H9 (cell line): ENCODE results near the gene OPRL1. TPM values are rescaled to one million over a fixed set of nuclear protein-coding genes. Genes with fewer than 3 reads are reported as not detected.

ENCODE experiments used
- DNase-seq: peaks from one replicate; pipeline ENCODE4 v3.0.0-alpha.2; 2017
- H2AFZ ChIP-seq: one replicate; pipeline ENCODE4 v1.6.1; 2013; ENCODE audit warnings: mild to moderate bottlenecking, low read length, control low read depth, moderate library complexity
- H2AK5ac ChIP-seq: 2 replicates; pipeline ENCODE4 v1.6.1; 2013; ENCODE audit warnings: low read length, control low read depth, mixed read lengths; ENCODE audit not compliant: insufficient read length
- H2BK120ac ChIP-seq: one replicate; pipeline ENCODE4 v1.6.1; 2013; ENCODE audit warnings: low read depth, mild to moderate bottlenecking, low read length, control low read depth, inconsistent platforms; ENCODE audit not compliant: poor library complexity, severe bottlenecking
- H2BK12ac ChIP-seq: 2 replicates; pipeline ENCODE4 v1.6.1; 2013; ENCODE audit warnings: low read length, control low read depth, mixed read lengths, low read depth; ENCODE audit not compliant: insufficient read length
- H2BK15ac ChIP-seq: 2 replicates; pipeline ENCODE4 v1.6.1; 2013; ENCODE audit warnings: low read depth, low read length, control low read depth
- H2BK20ac ChIP-seq: one replicate; pipeline ENCODE4 v1.6.1; 2013; ENCODE audit warnings: low read depth, mild to moderate bottlenecking, low read length, control low read depth, inconsistent platforms; ENCODE audit not compliant: poor library complexity, severe bottlenecking
- H2BK5ac ChIP-seq: 2 replicates; pipeline ENCODE4 v1.6.1; 2013; ENCODE audit warnings: low read length, control low read depth, mixed read lengths; ENCODE audit not compliant: insufficient read length
- H3K14ac ChIP-seq: 2 replicates; pipeline ENCODE4 v1.6.1; 2013; ENCODE audit warnings: low read length, control low read depth; ENCODE audit not compliant: insufficient read depth
- H3K18ac ChIP-seq: 2 replicates; pipeline ENCODE4 v1.6.1; 2013; ENCODE audit warnings: low read depth, mild to moderate bottlenecking, mixed read lengths, low read length, control low read depth; ENCODE audit not compliant: insufficient read length
- H3K23ac ChIP-seq: 2 replicates; pipeline ENCODE4 v1.6.1; 2013; ENCODE audit warnings: low read length, control low read depth, mixed read lengths, low read depth; ENCODE audit not compliant: insufficient read length
- H3K23me2 ChIP-seq: 2 replicates; pipeline ENCODE4 v1.6.1; 2013; ENCODE audit warnings: low read depth, mild to moderate bottlenecking, mixed read lengths, low read length, control low read depth; ENCODE audit not compliant: insufficient read length, poor library complexity, severe bottlenecking
- H3K27ac ChIP-seq: 2 replicates; pipeline ENCODE4 v1.5.1; 2013; ENCODE audit warnings: low read length, control low read depth, mixed read lengths, low read depth; ENCODE audit not compliant: insufficient read length
- H3K27me3 ChIP-seq: 2 replicates; pipeline ENCODE4 v1.6.1; 2013; ENCODE audit warnings: low read length, control low read depth, inconsistent platforms; ENCODE audit not compliant: insufficient read depth
- H3K4ac ChIP-seq: 2 replicates; pipeline ENCODE4 v1.6.1; 2013; ENCODE audit warnings: low read depth, mild to moderate bottlenecking, control low read depth, inconsistent platforms, low read length, moderate library complexity
- H3K4me1 ChIP-seq: 2 replicates; pipeline ENCODE4 v1.6.1; 2013; ENCODE audit warnings: low read length, control low read depth, inconsistent platforms; ENCODE audit not compliant: insufficient read depth
- H3K4me2 ChIP-seq: 2 replicates; pipeline ENCODE4 v1.6.1; 2013; ENCODE audit warnings: low read length, control low read depth, mixed read lengths; ENCODE audit not compliant: insufficient read length, insufficient read depth
- H3K56ac ChIP-seq: 2 replicates; pipeline ENCODE4 v1.6.1; 2013; ENCODE audit warnings: low read depth, mild to moderate bottlenecking, mixed read lengths, low read length, control low read depth; ENCODE audit not compliant: insufficient read length
- H3K79me1 ChIP-seq: 2 replicates; pipeline ENCODE4 v1.6.1; 2013; ENCODE audit warnings: low read depth, mild to moderate bottlenecking, moderate library complexity, low read length, control low read depth, inconsistent platforms; ENCODE audit not compliant: insufficient read depth, poor library complexity, severe bottlenecking
- H3K79me2 ChIP-seq: 2 replicates; pipeline ENCODE4 v1.6.1; 2013; ENCODE audit warnings: low read length, control low read depth, inconsistent platforms; ENCODE audit not compliant: insufficient read depth
- H3K9ac ChIP-seq: 2 replicates; pipeline ENCODE4 v1.6.1; 2013; ENCODE audit warnings: low read length, control low read depth, mixed read lengths; ENCODE audit not compliant: insufficient read length; ENCODE audit errors: extremely low read depth
- H3K9me3 ChIP-seq: one replicate; pipeline ENCODE4 v1.6.1; 2013; ENCODE audit warnings: low read depth, low read length, inconsistent platforms; ENCODE audit not compliant: control insufficient read depth
- H3T11ph ChIP-seq: one replicate; pipeline ENCODE4 v1.6.1; 2013; ENCODE audit warnings: mild to moderate bottlenecking, low read length, control low read depth, inconsistent platforms
- H4K20me1 ChIP-seq: one replicate; pipeline ENCODE4 v1.6.1; 2013; ENCODE audit not compliant: control insufficient read depth, insufficient read length, insufficient read depth
- H4K5ac ChIP-seq: 2 replicates; pipeline ENCODE4 v1.6.1; 2013; ENCODE audit warnings: low read depth, mild to moderate bottlenecking, mixed read lengths, low read length, control low read depth; ENCODE audit not compliant: insufficient read length
- H4K8ac ChIP-seq: replicated peaks from 2 replicates; pipeline ENCODE4 v1.6.1; 2013; ENCODE audit warnings: low read length, control low read depth, mixed read lengths, low read depth; ENCODE audit not compliant: insufficient read length
- H4K91ac ChIP-seq: 2 replicates; pipeline ENCODE4 v1.6.1; 2013; ENCODE audit warnings: low read depth, mild to moderate bottlenecking, moderate library complexity, mixed read lengths, low read length, control low read depth; ENCODE audit not compliant: insufficient read length
- H3K27ac Mint-ChIP-seq, 3 experiments: 2 replicates in 2 of 3; 3 replicates in 1 of 3; pipeline ENCODE4 v1.8.0; 2020 to 2021; ENCODE audit warnings: mixed read lengths in 3 of 3, mild to moderate bottlenecking in 1 of 3, moderate library complexity in 1 of 3
- H3K27me3 Mint-ChIP-seq: 2 replicates; pipeline ENCODE4 v1.8.0; 2021; ENCODE audit warnings: low read depth, mild to moderate bottlenecking, moderate library complexity, mixed read lengths
- H3K36me3 Mint-ChIP-seq, 3 experiments: 2 replicates in 2 of 3; 3 replicates in 1 of 3; pipeline ENCODE4 v1.8.0; 2020 to 2021; ENCODE audit warnings: low read depth in 3 of 3, mixed read lengths in 3 of 3; ENCODE audit not compliant: insufficient read depth in 1 of 3
- H3K4me1 Mint-ChIP-seq, 2 experiments: 2 replicates each; pipeline ENCODE4 v1.8.0; 2020; ENCODE audit warnings: mixed read lengths in 2 of 2
- H3K4me3 Mint-ChIP-seq, 2 experiments: 2 replicates in 1 of 2; 3 replicates in 1 of 2; pipeline ENCODE4 v1.8.0; 2020 to 2021; ENCODE audit warnings: mild to moderate bottlenecking in 2 of 2, mixed read lengths in 2 of 2, moderate library complexity in 1 of 2
- H3K9me3 Mint-ChIP-seq, 2 experiments: 2 replicates in 1 of 2; 3 replicates in 1 of 2; pipeline ENCODE4 v1.8.0; 2020; ENCODE audit warnings: mild to moderate bottlenecking in 2 of 2, mixed read lengths in 2 of 2, moderate library complexity in 1 of 2
- WGBS: extraction: QIAGEN DNeasy Blood & Tissue Kit; methylation state at CpG from one replicate; pipeline ENCODE4 v1.1.7; 2013; ENCODE audit warnings: missing lambda C conversion rate, low lambda C conversion rate, mixed read lengths; ENCODE audit not compliant: insufficient read length; ENCODE audit errors: extremely low coverage; 5-methylcytosine and 5-hydroxymethylcytosine counted together
- total RNA-seq: library from RNA; stranded (reverse); gene quantifications from 2 replicates; pipeline ENCODE4 v1.2.1, GENCODE V29; 2021
- TF ChIP-seq, protein P1 (sequence below): fragments of 200-600 bp; sonication (generic); conservative IDR thresholded peaks from 3 replicates; pipeline ENCODE4 v1.8.0; 2021; ENCODE audit warnings: antibody characterized with exemption, mild to moderate bottlenecking

OPRL1 gene
- total RNA-seq, 1 experiment from 2014 or later, result 0.90 TPM

DNA sequence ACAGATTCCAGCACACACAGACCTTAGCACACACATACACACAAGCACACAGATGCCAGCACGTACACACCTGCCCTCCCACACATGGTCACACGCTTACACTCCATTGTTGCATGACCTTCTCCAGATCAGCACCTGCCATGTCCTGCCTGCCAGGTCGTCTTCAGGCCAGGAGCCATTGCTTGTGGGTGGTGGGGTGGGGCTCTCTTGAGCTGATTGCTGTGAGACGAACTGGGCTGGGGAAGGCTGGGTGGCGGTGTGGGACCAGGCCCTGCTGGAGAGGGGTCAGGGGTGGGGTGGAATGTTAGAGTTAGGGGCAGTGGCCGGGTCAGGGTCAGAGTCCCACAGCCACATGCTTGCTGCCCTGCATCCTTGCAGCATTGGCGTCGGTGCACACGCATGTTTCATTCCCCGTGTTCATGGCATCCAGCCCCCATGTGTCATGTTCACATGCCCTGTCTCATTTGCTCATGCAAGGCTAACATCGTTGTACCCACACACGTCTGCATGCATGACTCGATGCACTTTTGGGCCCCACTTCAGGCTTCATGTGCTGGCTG, 34.0 kb downstream of the OPRL1 start:
- peaks cover 3% of the 10 kb centered on the region for H4K20me1 ChIP-seq
- no peak overlapping the region for H2BK120ac ChIP-seq
- H2BK12ac ChIP-seq, result no peak overlapping the region
- no peak overlapping the region for H2AK5ac ChIP-seq
- no peak overlapping the region for H2BK5ac ChIP-seq
- no peak overlapping the region for H2BK15ac ChIP-seq
- no peaks in the 10 kb centered on the region for H3K9me3 ChIP-seq
- no peak overlapping the region for H3K4me2 ChIP-seq
- Mint-ChIP-seq H3K9me3 (no peaks in the 10 kb centered on the region), H3K27ac (no peak overlapping the region), H3K4me1 (no peaks in the 10 kb centered on the region), H3K27me3 (0 out of 2 replicates have a peak, but pooled peaks cover 2% of the 10 kb centered on the region), H3K4me3 (no peak overlapping the region), H3K36me3 (no peaks in the 10 kb centered on the region)
- no peak overlapping the region for H2AFZ ChIP-seq
- no peak overlapping the region for H3K56ac ChIP-seq
- H3K27ac ChIP-seq, result no peak overlapping the region
- no peak overlapping the region for H4K91ac ChIP-seq
- no peak overlapping the region for H3K18ac ChIP-seq
- no peak overlapping the region for H4K8ac ChIP-seq
- H3K23ac ChIP-seq, result no peak overlapping the region
- no CpG with 5 or more reads among the region's 13 CpGs for WGBS
- no peaks in the 10 kb centered on the region for H3K27me3 ChIP-seq
- H3T11ph ChIP-seq, result no peak overlapping the region
- H4K5ac ChIP-seq, result no peak overlapping the region
- no peaks in the 10 kb centered on the region for H3K4me1 ChIP-seq
- H3K79me2 ChIP-seq, result no peaks in the 10 kb centered on the region
- H3K4ac ChIP-seq, result no peak overlapping the region
- no peak overlapping the region; the same call in 1 of the 2 replicates for H3K14ac ChIP-seq
- no peaks in the 10 kb centered on the region for H3K23me2 ChIP-seq
- TF ChIP-seq, protein P1, sequence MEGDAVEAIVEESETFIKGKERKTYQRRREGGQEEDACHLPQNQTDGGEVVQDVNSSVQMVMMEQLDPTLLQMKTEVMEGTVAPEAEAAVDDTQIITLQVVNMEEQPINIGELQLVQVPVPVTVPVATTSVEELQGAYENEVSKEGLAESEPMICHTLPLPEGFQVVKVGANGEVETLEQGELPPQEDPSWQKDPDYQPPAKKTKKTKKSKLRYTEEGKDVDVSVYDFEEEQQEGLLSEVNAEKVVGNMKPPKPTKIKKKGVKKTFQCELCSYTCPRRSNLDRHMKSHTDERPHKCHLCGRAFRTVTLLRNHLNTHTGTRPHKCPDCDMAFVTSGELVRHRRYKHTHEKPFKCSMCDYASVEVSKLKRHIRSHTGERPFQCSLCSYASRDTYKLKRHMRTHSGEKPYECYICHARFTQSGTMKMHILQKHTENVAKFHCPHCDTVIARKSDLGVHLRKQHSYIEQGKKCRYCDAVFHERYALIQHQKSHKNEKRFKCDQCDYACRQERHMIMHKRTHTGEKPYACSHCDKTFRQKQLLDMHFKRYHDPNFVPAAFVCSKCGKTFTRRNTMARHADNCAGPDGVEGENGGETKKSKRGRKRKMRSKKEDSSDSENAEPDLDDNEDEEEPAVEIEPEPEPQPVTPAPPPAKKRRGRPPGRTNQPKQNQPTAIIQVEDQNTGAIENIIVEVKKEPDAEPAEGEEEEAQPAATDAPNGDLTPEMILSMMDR, result no peak
- no peak overlapping the region for H3K9ac ChIP-seq
- no peak for DNase-seq
- no peak overlapping the region for H2BK20ac ChIP-seq
- no peaks in the 10 kb centered on the region for H3K79me1 ChIP-seq
